Fibroblast of skin of right biceps (primary cell): ENCODE results near the gene PKNOX1.
"Not testable (repeated sequence)": the region's sequence is repeated elsewhere in the genome, so short reads cannot be mapped to it uniquely, and the experiment has no call there.

Experiments used
- DNase-seq: peaks from one replicate; pipeline ENCODE4 v3.0.0-alpha.2; 2013

PKNOX1 gene

DNA sequence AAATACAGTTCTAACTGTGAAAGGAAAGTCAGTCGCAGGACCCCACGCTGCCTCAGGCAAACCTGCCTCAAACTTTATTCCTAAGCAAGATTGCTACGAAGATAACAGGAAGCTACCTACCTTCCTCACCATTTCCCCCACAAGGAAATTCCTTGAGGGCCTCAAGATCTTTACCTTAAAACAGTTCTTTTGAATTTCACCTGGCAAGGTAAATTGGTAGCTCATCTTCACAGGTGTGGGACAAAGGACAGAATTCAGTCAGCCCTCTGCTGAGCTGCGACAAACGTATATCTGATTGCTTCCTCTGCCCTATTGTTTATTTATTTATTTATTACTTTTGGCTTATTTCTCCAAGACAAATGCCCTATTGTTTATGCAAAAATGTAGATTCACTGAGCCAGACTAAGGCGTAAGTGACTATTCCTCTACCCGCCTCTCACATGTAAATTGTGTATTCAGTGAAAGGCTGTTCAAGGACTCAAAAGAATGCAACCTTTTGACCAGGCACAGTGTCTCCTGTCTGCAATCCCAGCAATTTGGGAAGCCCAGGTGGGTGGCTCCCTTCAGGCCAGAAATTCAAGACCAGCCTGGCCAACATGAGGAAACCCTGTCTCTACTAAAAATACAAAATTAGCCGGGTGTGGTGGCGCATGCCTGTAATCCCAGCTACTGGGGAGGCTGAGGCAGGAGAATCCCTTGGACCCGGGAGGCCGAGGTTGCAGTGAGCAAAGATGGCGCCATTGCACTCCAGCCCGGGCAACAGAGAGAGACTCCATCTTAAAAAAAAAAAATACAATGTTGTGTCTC, 17.3 kb upstream of the PKNOX1 start:
- DNase-seq: no peak

- DNase-seq: not testable (repeated sequence)
These were observed 16.2 kb upstream of the PKNOX1 start for GRCh38 chr21:42958122-42958521.

GRCh38 chr21:42959728-42960127, 14.6 kb upstream of the PKNOX1 start:
- no peak for DNase-seq

- no peak for DNase-seq
These were observed 11.9 kb upstream of the PKNOX1 start for GRCh38 chr21:42962380-42963007.

- no peak for DNase-seq
These were observed 10.3 kb upstream of the PKNOX1 start for GRCh38 chr21:42964086-42964485.

GRCh38 chr21:42964546-42965210, 9.7 kb upstream of the PKNOX1 start:
- DNase-seq: no peak

- no peak for DNase-seq
These were observed 9.2 kb upstream of the PKNOX1 start for GRCh38 chr21:42965211-42965560.

GRCh38 chr21:42967616-42968015, 6.7 kb upstream of the PKNOX1 start:
- not testable (repeated sequence) for DNase-seq

DNA sequence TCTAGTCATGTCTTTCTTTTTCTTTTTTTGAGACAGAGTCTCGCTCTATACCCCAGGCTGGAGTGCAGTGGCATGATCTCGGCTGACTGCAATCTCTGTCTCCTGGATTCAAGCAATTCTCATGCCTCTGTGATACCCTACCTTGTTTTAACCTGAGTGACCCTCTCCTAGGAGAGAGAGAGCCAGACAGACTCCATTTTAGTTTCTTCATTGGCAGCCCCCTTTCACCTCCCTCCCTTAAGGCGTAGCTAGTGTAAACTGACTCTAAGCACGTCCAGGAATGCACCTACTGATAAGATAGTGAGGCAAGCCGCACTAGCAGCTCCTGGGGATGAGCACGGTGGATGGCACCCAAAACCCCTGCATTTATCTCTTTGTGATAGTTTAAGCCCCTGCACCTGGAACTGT, 5.2 kb upstream of the PKNOX1 start:
- no peak for DNase-seq

DNA sequence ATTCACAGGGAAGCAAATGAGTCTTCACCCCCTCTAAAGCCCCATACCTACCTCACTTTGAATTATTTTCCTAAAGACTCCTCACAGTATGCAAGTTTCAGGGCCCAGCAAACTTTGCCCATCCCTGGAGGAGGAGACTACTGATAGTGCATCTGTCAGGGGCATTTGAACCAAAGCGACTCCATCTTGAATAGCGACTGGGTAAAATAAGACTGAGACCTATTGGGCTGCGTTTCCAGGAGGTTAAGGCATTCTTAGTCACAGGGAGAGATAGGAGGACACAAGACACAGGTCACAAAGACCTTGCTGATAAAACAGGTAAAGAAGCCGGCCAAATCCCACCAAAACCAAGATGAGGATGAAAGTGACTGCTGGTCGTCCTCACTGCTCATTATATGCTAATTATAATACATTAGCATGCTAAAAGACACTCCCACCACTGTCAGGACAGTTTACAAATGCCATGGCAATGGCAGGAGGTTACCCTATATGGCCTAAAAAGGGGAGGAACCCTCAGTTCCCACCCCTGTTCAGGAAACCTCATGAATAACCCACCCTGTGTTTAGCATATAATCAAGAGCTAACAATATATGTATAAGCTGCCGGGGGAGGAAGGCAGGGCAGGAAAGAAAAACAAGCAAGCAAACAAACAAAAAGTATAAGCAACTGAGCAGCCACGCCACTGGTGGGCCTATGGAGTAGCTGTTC, 3.3 kb upstream of the PKNOX1 start:
- DNase-seq: no peak

GRCh38 chr21:42971897-42972275, 2.5 kb upstream of the PKNOX1 start:
- no peak for DNase-seq

GRCh38 chr21:42973309-42973990, 912 bp upstream of the PKNOX1 start:
- DNase-seq: no peak

GRCh38 chr21:42974832-42975820, 764 bp downstream of the PKNOX1 start:
- DNase-seq: peak; percentile 76

DNA sequence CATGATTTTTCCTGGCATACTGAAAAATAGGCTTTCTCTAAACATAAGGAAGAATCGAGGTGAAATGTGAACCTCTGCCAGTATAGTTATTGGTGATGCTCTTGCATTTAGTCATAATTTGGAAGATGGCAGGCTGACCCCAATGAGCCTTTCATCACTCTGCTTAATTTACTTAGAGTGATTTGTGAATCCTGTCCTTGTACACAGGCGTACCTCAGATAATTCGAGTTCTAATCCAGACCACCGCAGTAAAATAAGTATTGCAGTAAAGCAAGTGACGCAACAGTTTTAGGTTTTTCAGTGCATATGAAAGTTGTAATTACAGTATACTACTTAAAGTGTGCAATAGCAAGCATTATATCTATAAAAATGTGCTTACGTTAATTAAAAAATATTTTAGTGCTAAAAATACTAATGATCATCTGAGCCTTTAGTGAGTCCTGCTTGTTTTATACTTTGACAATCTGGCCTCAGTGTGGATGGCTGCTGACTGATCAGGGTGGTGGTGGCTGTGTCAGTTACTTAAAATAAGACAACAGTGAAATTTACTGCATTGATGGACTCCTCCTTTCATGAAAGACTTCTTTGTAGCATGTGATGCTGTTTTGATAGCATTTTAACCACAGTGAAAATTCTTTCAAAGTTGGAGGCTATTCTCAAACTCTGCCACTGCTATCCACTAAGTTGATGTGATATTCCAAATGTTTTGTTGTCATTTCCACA, 1.7 kb downstream of the PKNOX1 start:
- no peak for DNase-seq

GRCh38 chr21:42980312-42981213, 6.2 kb downstream of the PKNOX1 start:
- DNase-seq: no peak

GRCh38 chr21:42981214-42981523, 6.8 kb downstream of the PKNOX1 start:
- no peak for DNase-seq

- no peak for DNase-seq
These were observed 7.5 kb downstream of the PKNOX1 start for GRCh38 chr21:42981862-42982261.

DNA sequence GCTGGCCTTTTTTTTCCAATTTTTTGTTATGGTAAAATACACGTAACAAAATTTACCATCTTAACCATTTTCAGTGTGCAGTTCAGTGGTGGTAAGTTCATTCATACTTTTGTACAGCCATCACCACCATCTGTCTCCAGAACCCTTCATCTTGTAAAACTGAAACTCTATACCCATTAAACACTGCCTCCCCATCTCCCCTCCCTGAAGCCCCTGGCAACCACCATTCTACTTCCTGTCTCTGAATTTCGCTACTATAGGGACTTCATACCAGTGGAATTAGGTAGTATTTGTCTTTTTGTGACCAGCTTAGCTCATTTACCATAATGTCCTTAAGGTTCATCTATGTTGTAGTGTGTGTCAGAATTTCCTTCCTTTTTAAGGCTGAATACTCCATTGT, 8.7 kb downstream of the PKNOX1 start:
- DNase-seq: peak; percentile 59

DNA sequence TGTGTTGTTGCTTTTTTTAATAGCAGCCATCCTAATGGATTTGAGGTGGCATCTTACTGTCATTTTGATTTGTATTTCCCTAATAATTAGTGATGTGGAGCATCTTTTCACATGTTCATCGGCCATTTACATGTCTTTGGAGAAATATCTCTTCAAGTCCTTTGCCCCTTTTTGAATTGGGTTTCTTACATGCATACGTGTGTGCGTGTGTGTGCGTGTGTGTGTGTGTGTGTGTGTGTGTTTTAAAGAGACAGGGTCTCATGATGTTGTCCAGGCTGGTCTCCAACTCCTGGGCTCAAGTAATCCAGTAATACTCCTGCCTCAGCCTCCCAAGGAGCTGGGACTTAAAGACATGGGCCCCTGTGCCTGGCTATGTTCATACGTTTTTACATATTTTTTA, 9.5 kb downstream of the PKNOX1 start:
- no peak for DNase-seq
